WTC11 (cell line): ENCODE measurements around the gene PSEN2. TPM values are rescaled to one million over a fixed set of nuclear protein-coding genes. Genes with fewer than 3 reads are reported as not detected.

ENCODE experiments used
- ATAC-seq: fragments of 200-7000 bp; cut with Tn5 transposase; 2 replicates; pipeline ENCODE4 v1.10.0; 2021; ENCODE audit warnings: mild to moderate bottlenecking, moderate library complexity
- CTCF ChIA-PET: fragments of 300-600 bp; sonication (Branson Sonifier 250); formaldehyde crosslinking; loops from one replicate; lab custom pipeline; 2021; ENCODE audit warnings: antibody characterized with exemption; lab: Charles Lee
- POLR2A ChIA-PET: fragments of 350-600 bp; sonication (Branson Sonifier 250); formaldehyde crosslinking; loops from one replicate; lab custom pipeline; 2021; ENCODE audit warnings: antibody characterized with exemption; lab: Charles Lee
- DNase-seq: peaks from one replicate; pipeline ENCODE4 v3.0.0; 2021; ENCODE audit warnings: low spot score
- H3K27ac Mint-ChIP-seq: 2 replicates; pipeline ENCODE4 v1.8.0; 2021; ENCODE audit warnings: mixed read lengths
- H3K27me3 Mint-ChIP-seq: 2 replicates; pipeline ENCODE4 v1.8.0; 2021; ENCODE audit warnings: low read depth, mild to moderate bottlenecking, moderate library complexity, mixed read lengths
- H3K36me3 Mint-ChIP-seq: 2 replicates; pipeline ENCODE4 v1.8.0; 2021; ENCODE audit warnings: mixed read lengths
- H3K4me1 Mint-ChIP-seq: 2 replicates; pipeline ENCODE4 v1.8.0; 2022; ENCODE audit warnings: mixed read lengths
- H3K4me3 Mint-ChIP-seq: 2 replicates; pipeline ENCODE4 v1.8.0; 2021; ENCODE audit warnings: mild to moderate bottlenecking, moderate library complexity, mixed read lengths
- H3K9me3 Mint-ChIP-seq: 2 replicates; pipeline ENCODE4 v1.8.0; 2021; ENCODE audit warnings: mixed read lengths
- ARID4B ChIP-seq: sonication (generic); formaldehyde crosslinking; IDR thresholded peaks from 2 replicates; pipeline ENCODE4 v1.8.0; 2023; ENCODE audit warnings: missing genetic modification reagents, mild to moderate bottlenecking, borderline replicate concordance
- ATF3 ChIP-seq: sonication (generic); formaldehyde crosslinking; conservative IDR thresholded peaks from 2 replicates; pipeline ENCODE4 v1.8.1; 2022; ENCODE audit warnings: mild to moderate bottlenecking, missing genetic modification reagents
- EMX1 ChIP-seq: fragments of 250-450 bp; sonication (Bioruptor Pico); IDR thresholded peaks from 2 replicates; pipeline ENCODE4 v1.8.0; 2021; ENCODE audit warnings: mild to moderate bottlenecking
- ETV6 ChIP-seq: sonication (generic); formaldehyde crosslinking; IDR thresholded peaks from 2 replicates; pipeline ENCODE4 v1.8.1; 2022; ENCODE audit warnings: mild to moderate bottlenecking, missing genetic modification reagents
- GRHL2 ChIP-seq: fragments of 250-450 bp; sonication (Bioruptor Pico); IDR thresholded peaks from 2 replicates; pipeline ENCODE4 v1.8.0; 2022; ENCODE audit warnings: mild to moderate bottlenecking, moderate library complexity; ENCODE audit not compliant: insufficient replicate concordance, severe bottlenecking
- GTF2I ChIP-seq: fragments of 250-450 bp; sonication (Bioruptor Pico); conservative IDR thresholded peaks from 2 replicates; pipeline ENCODE4 v1.4.0; 2021; ENCODE audit warnings: mild to moderate bottlenecking
- HMGA2 ChIP-seq: fragments of 250-450 bp; sonication (Bioruptor Pico); IDR thresholded peaks from 2 replicates; pipeline ENCODE4 v1.4.0; 2021; ENCODE audit warnings: mild to moderate bottlenecking, moderate library complexity
- JAZF1 ChIP-seq: fragments of 250-450 bp; sonication (Bioruptor Pico); IDR thresholded peaks from 2 replicates; pipeline ENCODE4 v1.9.0; 2021; ENCODE audit warnings: moderate library complexity, mild to moderate bottlenecking, inconsistent platforms
- NFE2L1 ChIP-seq: sonication (generic); formaldehyde crosslinking; IDR thresholded peaks from 2 replicates; pipeline ENCODE4 v1.8.1; 2023; ENCODE audit warnings: missing genetic modification reagents
- NR3C1 ChIP-seq: sonication (generic); formaldehyde crosslinking; conservative IDR thresholded peaks from 2 replicates; pipeline ENCODE4 v1.8.1; 2023; ENCODE audit warnings: low read depth, mild to moderate bottlenecking, missing genetic modification reagents
- OVOL2 ChIP-seq: fragments of 250-450 bp; sonication (Bioruptor Pico); IDR thresholded peaks from 2 replicates; pipeline ENCODE4 v1.9.0; 2021; ENCODE audit warnings: mild to moderate bottlenecking, borderline replicate concordance
- PRDM15 ChIP-seq: sonication (generic); formaldehyde crosslinking; IDR thresholded peaks from 2 replicates; pipeline ENCODE4 v1.8.0; 2022; ENCODE audit warnings: missing genetic modification reagents
- RORB ChIP-seq: fragments of 250-450 bp; sonication (Bioruptor Pico); IDR thresholded peaks from 2 replicates; pipeline ENCODE4 v1.9.0; 2021; ENCODE audit warnings: mild to moderate bottlenecking
- SMAD4 ChIP-seq: sonication (generic); formaldehyde crosslinking; IDR thresholded peaks from 2 replicates; pipeline ENCODE4 v1.8.0; 2022; ENCODE audit warnings: mild to moderate bottlenecking, missing genetic modification reagents
- TP53 ChIP-seq: sonication (generic); formaldehyde crosslinking; IDR thresholded peaks from 2 replicates; pipeline ENCODE4 v1.8.1; 2023; ENCODE audit warnings: mild to moderate bottlenecking, missing genetic modification reagents
- ZNF138 ChIP-seq: sonication (generic); formaldehyde crosslinking; conservative IDR thresholded peaks from 2 replicates; pipeline ENCODE4 v1.8.1; 2022; ENCODE audit warnings: mild to moderate bottlenecking, moderate library complexity, missing genetic modification reagents
- ZNF281 ChIP-seq: sonication (generic); formaldehyde crosslinking; IDR thresholded peaks from 2 replicates; pipeline ENCODE4 v1.8.0; 2023; ENCODE audit warnings: mild to moderate bottlenecking, missing genetic modification reagents
- ZNF423 ChIP-seq: fragments of 250-450 bp; sonication (Bioruptor Pico); IDR thresholded peaks from 2 replicates; pipeline ENCODE4 v2.1.2; 2022; ENCODE audit warnings: mild to moderate bottlenecking, moderate library complexity
- total RNA-seq: library from RNA; stranded (reverse); gene quantifications from 3 replicates; pipeline ENCODE4 v1.2.3, GENCODE V29; 2021
- TF ChIP-seq, protein P1 (sequence below): sonication (generic); formaldehyde crosslinking; IDR thresholded peaks from 2 replicates; pipeline ENCODE4 v1.8.1; 2023; ENCODE audit warnings: mild to moderate bottlenecking, missing genetic modification reagents
- TF ChIP-seq, protein P2 (sequence below): sonication (generic); formaldehyde crosslinking; IDR thresholded peaks from 2 replicates; pipeline ENCODE4 v1.8.1; 2023; ENCODE audit warnings: mild to moderate bottlenecking, moderate library complexity, missing genetic modification reagents
- TF ChIP-seq, protein P3 (sequence below): fragments of 250-450 bp; sonication (Bioruptor Pico); IDR thresholded peaks from 2 replicates; pipeline ENCODE4 v2.1.2; 2022; ENCODE audit warnings: mild to moderate bottlenecking, moderate library complexity
- TF ChIP-seq, protein P4 (sequence below): sonication (generic); formaldehyde crosslinking; IDR thresholded peaks from 2 replicates; pipeline ENCODE4 v1.8.1; 2023; ENCODE audit warnings: mild to moderate bottlenecking, missing genetic modification reagents, moderate library complexity

The PSEN2 gene
- total RNA-seq, 1 experiment from 2014 or later = 18.4 TPM

- TF ChIP-seq, protein P1, sequence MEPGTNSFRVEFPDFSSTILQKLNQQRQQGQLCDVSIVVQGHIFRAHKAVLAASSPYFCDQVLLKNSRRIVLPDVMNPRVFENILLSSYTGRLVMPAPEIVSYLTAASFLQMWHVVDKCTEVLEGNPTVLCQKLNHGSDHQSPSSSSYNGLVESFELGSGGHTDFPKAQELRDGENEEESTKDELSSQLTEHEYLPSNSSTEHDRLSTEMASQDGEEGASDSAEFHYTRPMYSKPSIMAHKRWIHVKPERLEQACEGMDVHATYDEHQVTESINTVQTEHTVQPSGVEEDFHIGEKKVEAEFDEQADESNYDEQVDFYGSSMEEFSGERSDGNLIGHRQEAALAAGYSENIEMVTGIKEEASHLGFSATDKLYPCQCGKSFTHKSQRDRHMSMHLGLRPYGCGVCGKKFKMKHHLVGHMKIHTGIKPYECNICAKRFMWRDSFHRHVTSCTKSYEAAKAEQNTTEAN (CRISPR knock-in tag) = no peak
- no peak for TF ChIP-seq HMGA2
- no peak for TF ChIP-seq GRHL2 (CRISPR knock-in tag)
- no peak for TF ChIP-seq ATF3 (CRISPR knock-in tag)
- TF ChIP-seq, protein P2, sequence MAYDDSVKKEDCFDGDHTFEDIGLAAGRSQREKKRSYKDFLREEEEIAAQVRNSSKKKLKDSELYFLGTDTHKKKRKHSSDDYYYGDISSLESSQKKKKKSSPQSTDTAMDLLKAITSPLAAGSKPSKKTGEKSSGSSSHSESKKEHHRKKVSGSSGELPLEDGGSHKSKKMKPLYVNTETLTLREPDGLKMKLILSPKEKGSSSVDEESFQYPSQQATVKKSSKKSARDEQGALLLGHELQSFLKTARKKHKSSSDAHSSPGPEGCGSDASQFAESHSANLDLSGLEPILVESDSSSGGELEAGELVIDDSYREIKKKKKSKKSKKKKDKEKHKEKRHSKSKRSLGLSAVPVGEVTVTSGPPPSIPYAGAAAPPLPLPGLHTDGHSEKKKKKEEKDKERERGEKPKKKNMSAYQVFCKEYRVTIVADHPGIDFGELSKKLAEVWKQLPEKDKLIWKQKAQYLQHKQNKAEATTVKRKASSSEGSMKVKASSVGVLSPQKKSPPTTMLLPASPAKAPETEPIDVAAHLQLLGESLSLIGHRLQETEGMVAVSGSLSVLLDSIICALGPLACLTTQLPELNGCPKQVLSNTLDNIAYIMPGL (CRISPR knock-in tag) = no peak
- no peak for TF ChIP-seq PRDM15
- no peak for TF ChIP-seq NR3C1
- no peak for TF ChIP-seq GTF2I (CRISPR knock-in tag)
- no peak for TF ChIP-seq NFE2L1 (CRISPR knock-in tag)
- no peak for TF ChIP-seq ZNF281 (CRISPR knock-in tag)
- no peak for TF ChIP-seq ZNF423 (CRISPR knock-in tag)
- TF ChIP-seq EMX1 = no peak
These were observed 31.0 kb downstream of the PSEN2 start (continued) for GRCh38 chr1:226901421-226901820.

GRCh38 chr1:226902601-226903000 is 32.2 kb downstream of the PSEN2 start:
- peaks cover 9% of the 10 kb centered on the region; the same call in 1 of the 2 replicates for H3K36me3 Mint-ChIP-seq
- no peak overlapping the region for H3K4me3 Mint-ChIP-seq
- H3K27ac Mint-ChIP-seq = no peak overlapping the region
- H3K4me1 Mint-ChIP-seq = peaks cover 3% of the 10 kb centered on the region; the same call in 1 of the 2 replicates
- ATAC-seq = no peak
- DNase-seq = no peak
- CTCF ChIA-PET = no interaction called here
- no peaks in the 10 kb centered on the region for H3K27me3 Mint-ChIP-seq
- POLR2A ChIA-PET = no interaction called here
- no peaks in the 10 kb centered on the region for H3K9me3 Mint-ChIP-seq
- no peak for TF ChIP-seq ETV6 (CRISPR knock-in tag)
- no peak for TF ChIP-seq SMAD4 (CRISPR knock-in tag)
- TF ChIP-seq OVOL2 (CRISPR knock-in tag) = no peak
- TF ChIP-seq ARID4B (CRISPR knock-in tag) = no peak
- TF ChIP-seq ZNF138 (CRISPR knock-in tag) = no peak
- TF ChIP-seq TP53 = no peak
- TF ChIP-seq JAZF1 = no peak
- TF ChIP-seq, protein P3, sequence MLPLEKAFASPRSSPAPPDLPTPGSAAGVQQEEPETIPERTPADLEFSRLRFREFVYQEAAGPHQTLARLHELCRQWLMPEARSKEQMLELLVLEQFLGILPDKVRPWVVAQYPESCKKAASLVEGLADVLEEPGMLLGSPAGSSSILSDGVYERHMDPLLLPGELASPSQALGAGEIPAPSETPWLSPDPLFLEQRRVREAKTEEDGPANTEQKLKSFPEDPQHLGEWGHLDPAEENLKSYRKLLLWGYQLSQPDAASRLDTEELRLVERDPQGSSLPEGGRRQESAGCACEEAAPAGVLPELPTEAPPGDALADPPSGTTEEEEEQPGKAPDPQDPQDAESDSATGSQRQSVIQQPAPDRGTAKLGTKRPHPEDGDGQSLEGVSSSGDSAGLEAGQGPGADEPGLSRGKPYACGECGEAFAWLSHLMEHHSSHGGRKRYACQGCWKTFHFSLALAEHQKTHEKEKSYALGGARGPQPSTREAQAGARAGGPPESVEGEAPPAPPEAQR (CRISPR knock-in tag) = no peak
- no peak for TF ChIP-seq RORB (CRISPR knock-in tag)
- TF ChIP-seq GRHL2 (CRISPR knock-in tag) = no peak
- TF ChIP-seq, protein P4, sequence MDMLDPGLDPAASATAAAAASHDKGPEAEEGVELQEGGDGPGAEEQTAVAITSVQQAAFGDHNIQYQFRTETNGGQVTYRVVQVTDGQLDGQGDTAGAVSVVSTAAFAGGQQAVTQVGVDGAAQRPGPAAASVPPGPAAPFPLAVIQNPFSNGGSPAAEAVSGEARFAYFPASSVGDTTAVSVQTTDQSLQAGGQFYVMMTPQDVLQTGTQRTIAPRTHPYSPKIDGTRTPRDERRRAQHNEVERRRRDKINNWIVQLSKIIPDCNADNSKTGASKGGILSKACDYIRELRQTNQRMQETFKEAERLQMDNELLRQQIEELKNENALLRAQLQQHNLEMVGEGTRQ (CRISPR knock-in tag) = no peak
